Adrenal gland (tissue), 12 donors: ENCODE measurements around the gene CCNE1. TPM values are rescaled to one million over a fixed set of nuclear protein-coding genes. Genes with fewer than 3 reads are reported as not detected.

ENCODE experiments used
- DNase-seq, 7 donors: peaks; one replicate each; pipeline ENCODE4 v3.0.0-alpha.2; 2019 to 2020
- H3K27ac ChIP-seq, 5 donors: fragments of 200-600 bp; sonication (generic) in 4 of 5; 1 replicate in 3 of 5; 2 replicates in 2 of 5; pipeline versions ENCODE4 v1.5.1 to v1.8.0; 2016 to 2020; ENCODE audit warnings: mild to moderate bottlenecking in 1 of 5
- H3K27me3 ChIP-seq: fragments of 200-600 bp; 2 replicates; pipeline ENCODE4 v1.8.0; 2021
- H3K36me3 ChIP-seq, 2 donors: fragments of 200-600 bp; replicated peaks in 1 of 2; 1 replicate in 1 of 2; 2 replicates in 1 of 2; pipeline versions ENCODE4 v1.5.1 to v1.8.0; 2018 to 2022
- H3K4me1 ChIP-seq, 2 donors: fragments of 200-600 bp; replicated peaks in 1 of 2; 1 replicate in 1 of 2; 2 replicates in 1 of 2; pipeline versions ENCODE4 v1.5.1 to v1.8.0; 2018 to 2021
- H3K4me3 ChIP-seq, 4 donors: fragments of 200-600 bp; sonication (generic) in 3 of 4; one replicate each; pipeline ENCODE4 v1.5.1; 2016 to 2018
- H3K9me3 ChIP-seq, 3 donors: fragments of 200-600 bp; sonication (generic) in 1 of 3; replicated peaks in 1 of 3; 1 replicate in 2 of 3; 2 replicates in 1 of 3; pipeline versions ENCODE4 v1.5.1 to v1.8.0; 2016 to 2021
- POLR2A ChIP-seq, 2 donors: fragments of 450-650 bp; IDR thresholded peaks; one replicate each; pipeline ENCODE4 v1.6.1; 2017; ENCODE audit warnings: antibody characterized with exemption in 2 of 2, mild to moderate bottlenecking in 2 of 2, moderate library complexity in 1 of 2
- WGBS, 4 donors: extraction: QIAGEN DNeasy Blood & Tissue Kit in 2 of 4; methylation state at CpG; one replicate each; pipeline versions ENCODE4 v1.1.5 to v1.1.7; 2013 to 2017; 5-methylcytosine and 5-hydroxymethylcytosine counted together
- intact Hi-C, 2 donors: fragments of 100-400 bp; cut with DNase I; formaldehyde crosslinking; loops; one replicate each; pipeline versions ENCODE4 v1.14.1 to v1.15.0; 2022 to 2023
- polyA plus RNA-seq, 3 donors: library from polyadenylated mRNA; stranded (reverse); fragments of 200-250 nt in 2 of 3; fragments of 350-450 nt in 1 of 3; fragmentation: Illumina TruSeq in 1 of 3; extraction: RNeasy Lipid Tissue Mini Kit (QIAGEN cat#74804) in 1 of 3; gene quantifications; one replicate each; pipeline ENCODE4 v1.2.3, GENCODE V29; 2013 to 2014
- total RNA-seq, 9 donors: library from RNA; depleted of rRNA in 4 of 9; stranded (reverse); fragments of >200 nt in 4 of 9; fragments of 120-200 nt in 1 of 9; fragmentation: NEBNext Ultra II Directional in 1 of 9; extraction: Animal tissue kit (Norgen Biotek cat#: 25700) in 1 of 9; gene quantifications; one replicate each; pipeline versions ENCODE4 v1.1.0 to v1.2.4, GENCODE V29; 2013 to 2023
- TF ChIP-seq, protein P1 (sequence below), 6 experiments: fragments of 450-650 bp in 4 of 6; fragments of 200-600 bp in 2 of 6; sonication (generic) in 1 of 6; IDR thresholded peaks; 1 replicate in 5 of 6; 2 replicates in 1 of 6; pipeline versions ENCODE4 v1.5.1 to v1.8.0; 2016 to 2021; ENCODE audit warnings: antibody characterized with exemption in 6 of 6, mild to moderate bottlenecking in 2 of 6, moderate library complexity in 1 of 6
- donor health status: healthy with polysubstance abuse.
- donor health status: Bipolar disorder and iron deficiency.
- donor health status: DM: yes; HTN: yes; CAD: no.
- donor health status: DM: no; HTN: no; CAD: no.
- donor health status: DM: no; HTN: no; CAD: no.
- donor health status: DM: yes; HTN: yes; CAD: no.

CCNE1 gene
- total and polyA plus RNA-seq, 12 donors, result 3.0 to 67.7 (median 7.9) TPM

DNA sequence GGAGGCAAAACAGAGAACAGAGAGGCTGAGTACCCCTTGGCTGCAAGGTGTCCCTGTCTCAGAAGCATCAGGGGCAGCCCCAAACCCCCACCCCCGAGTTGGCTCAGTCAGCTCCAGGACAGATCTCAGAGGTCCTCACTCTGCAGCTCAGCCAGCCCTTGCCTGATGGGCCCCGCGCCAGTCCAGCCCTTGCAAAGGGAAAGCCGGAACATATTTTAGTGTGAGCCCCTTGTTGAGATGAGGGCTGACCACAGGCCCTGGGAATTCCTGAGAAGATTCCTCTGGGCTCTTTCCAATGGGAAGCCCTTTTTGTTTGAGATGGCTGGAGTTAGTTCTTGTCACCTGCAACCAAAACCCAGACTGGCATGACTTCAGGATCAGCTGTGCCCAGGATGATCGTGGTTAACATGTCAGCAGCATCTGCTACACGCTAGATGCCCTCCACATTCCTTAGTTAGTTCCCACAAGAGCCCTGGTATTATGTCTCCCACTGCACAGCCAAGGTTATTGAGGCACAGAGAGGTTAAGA lies 33.9 kb upstream of the CCNE1 start:
- Histone ChIP-seq H3K4me3 (no peak overlapping the region), H3K9me3 (no peaks in the 10 kb centered on the region), H3K4me1 (no peaks in the 10 kb centered on the region), H3K36me3 (no peaks in the 10 kb centered on the region), H3K27ac (no peak overlapping the region), H3K27me3 (no peaks in the 10 kb centered on the region)
- WGBS, 4 donors, result 75 to 94% (median 81%) methylated on average over 2 to 6 of the region's 6 CpGs
- intact Hi-C loops, result no loop called here
- TF ChIP-seq, protein P1, sequence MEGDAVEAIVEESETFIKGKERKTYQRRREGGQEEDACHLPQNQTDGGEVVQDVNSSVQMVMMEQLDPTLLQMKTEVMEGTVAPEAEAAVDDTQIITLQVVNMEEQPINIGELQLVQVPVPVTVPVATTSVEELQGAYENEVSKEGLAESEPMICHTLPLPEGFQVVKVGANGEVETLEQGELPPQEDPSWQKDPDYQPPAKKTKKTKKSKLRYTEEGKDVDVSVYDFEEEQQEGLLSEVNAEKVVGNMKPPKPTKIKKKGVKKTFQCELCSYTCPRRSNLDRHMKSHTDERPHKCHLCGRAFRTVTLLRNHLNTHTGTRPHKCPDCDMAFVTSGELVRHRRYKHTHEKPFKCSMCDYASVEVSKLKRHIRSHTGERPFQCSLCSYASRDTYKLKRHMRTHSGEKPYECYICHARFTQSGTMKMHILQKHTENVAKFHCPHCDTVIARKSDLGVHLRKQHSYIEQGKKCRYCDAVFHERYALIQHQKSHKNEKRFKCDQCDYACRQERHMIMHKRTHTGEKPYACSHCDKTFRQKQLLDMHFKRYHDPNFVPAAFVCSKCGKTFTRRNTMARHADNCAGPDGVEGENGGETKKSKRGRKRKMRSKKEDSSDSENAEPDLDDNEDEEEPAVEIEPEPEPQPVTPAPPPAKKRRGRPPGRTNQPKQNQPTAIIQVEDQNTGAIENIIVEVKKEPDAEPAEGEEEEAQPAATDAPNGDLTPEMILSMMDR (IDR thresholded peaks at IDR 0.05), result no peak
- no peak for TF ChIP-seq POLR2A (IDR thresholded peaks at IDR 0.05)
- DNase-seq, result no peak

DNA sequence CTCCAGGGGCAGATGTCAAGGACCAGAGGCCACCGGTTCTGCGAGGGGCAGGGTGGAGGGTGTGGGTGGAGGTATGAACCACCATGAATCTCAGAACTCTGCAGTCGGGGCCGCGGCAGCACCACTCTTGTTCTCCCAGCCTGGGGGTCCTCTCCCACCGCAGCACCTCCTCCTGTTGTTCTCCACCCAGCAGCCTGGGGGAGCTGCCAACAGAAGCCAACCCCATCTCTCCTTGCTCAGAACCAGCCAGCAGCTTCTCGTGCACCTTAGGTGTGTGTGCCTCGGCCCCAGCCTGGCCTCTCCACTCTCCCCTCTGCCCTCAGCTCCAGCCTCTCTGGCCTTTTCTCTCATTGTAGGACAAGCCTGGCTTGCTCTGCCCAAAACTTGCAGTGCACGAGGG lies 31.9 kb upstream of the CCNE1 start:
- no peaks in the 10 kb centered on the region for H3K4me1 ChIP-seq
- intact Hi-C loops, result no loop called here
- no peak overlapping the region for H3K4me3 ChIP-seq
- no peaks in the 10 kb centered on the region for H3K9me3 ChIP-seq
- no peak for TF ChIP-seq POLR2A (IDR thresholded peaks at IDR 0.05)
- TF ChIP-seq, protein P1 (IDR thresholded peaks at IDR 0.05), result no peak
- DNase-seq, result no peak
- WGBS, 4 donors, result 50 to 61% (median 54%) methylated on average over 7 to 9 of the region's 9 CpGs
- H3K27me3 ChIP-seq, result no peaks in the 10 kb centered on the region
- H3K36me3 ChIP-seq, result no peaks in the 10 kb centered on the region
- no peak overlapping the region for H3K27ac ChIP-seq

DNA sequence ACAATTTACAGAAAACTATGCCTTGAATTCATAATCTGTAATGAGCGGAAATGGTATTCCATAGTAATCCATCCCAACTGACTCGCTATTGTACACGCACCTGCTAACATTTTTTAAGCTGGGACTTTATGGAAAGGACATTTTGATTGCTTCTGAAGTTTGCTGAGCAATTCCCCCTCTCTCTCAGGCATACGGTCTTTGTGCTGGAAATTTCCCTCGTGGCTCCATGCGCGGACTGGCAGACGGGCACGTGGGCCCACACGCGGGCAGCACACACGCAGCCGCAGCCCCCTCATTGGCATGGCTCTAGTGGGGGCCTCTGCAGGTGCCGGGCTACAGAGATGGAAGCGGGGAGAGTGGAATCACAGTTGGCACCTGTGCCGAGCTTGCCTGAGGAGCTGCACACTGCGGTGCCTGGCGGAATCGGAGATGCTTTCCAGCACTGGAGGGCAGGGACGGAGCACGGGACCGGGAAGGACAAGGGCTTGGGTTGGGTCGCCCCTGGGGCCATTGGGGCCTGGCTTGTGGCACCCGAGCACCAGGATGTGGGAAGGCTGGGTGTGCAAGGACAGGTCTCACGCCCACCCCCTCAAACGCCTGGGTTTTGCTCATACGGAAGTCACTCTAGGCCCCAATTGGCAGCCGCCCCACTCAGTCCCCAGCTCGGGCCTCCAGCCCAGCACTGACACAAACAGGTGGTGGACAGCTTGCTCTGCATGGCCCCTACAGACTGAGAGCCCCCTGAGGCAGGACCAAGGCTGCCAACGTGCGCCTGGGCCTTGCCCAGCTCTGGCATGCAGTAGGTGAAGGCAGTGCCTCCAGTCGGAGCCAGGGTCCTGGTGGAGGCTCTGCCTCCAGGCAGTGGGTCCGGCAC lies 30.2 kb upstream of the CCNE1 start:
- Histone ChIP-seq H3K27ac (no peak overlapping the region), H3K4me3 (no peak overlapping the region), H3K36me3 (no peaks in the 10 kb centered on the region), H3K27me3 (no peaks in the 10 kb centered on the region), H3K4me1 (no peaks in the 10 kb centered on the region), H3K9me3 (no peaks in the 10 kb centered on the region)
- no peak for DNase-seq
- TF ChIP-seq, protein P1 (IDR thresholded peaks at IDR 0.05), result no peak
- no peak for TF ChIP-seq POLR2A (IDR thresholded peaks at IDR 0.05)
- 82 to 90% (median 88%) methylated on average over 17 to 33 of the region's 33 CpGs for WGBS, 4 donors
- intact Hi-C loops, result no loop called here

DNA sequence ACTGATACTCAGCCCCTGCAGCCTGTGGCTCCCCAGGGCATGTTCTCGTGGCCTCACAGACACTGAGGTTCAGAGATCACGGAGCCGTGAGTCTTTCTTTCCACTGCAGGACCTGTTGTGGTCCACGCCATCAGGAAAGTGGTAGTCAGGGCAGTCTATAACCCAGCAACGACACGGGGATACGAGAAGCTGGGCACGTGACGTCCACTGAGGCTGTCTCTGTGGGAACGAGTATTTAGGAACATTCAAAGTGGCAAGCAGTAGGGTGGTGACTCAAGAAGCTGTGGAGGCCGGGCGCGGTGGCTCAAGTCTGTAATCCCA lies 29.6 kb upstream of the CCNE1 start:
- intact Hi-C loops, result no loop called here
- WGBS, 4 donors, result 89 to 95% (median 91%) methylated on average over 10 to 13 of the region's 13 CpGs

More for the DNA sequence above, 29.6 kb upstream of the CCNE1 start:
- no peak for DNase-seq
- Histone ChIP-seq H3K27me3 (no peaks in the 10 kb centered on the region), H3K4me1 (no peaks in the 10 kb centered on the region), H3K27ac (no peak overlapping the region), H3K4me3 (no peak overlapping the region), H3K36me3 (no peaks in the 10 kb centered on the region), H3K9me3 (no peaks in the 10 kb centered on the region)
- no peak for TF ChIP-seq POLR2A (IDR thresholded peaks at IDR 0.05)
- TF ChIP-seq, protein P1 (IDR thresholded peaks at IDR 0.05), result no peak
